DOHH2 (cell line): ENCODE data around the gene PCGF3.
A peak's percentile ranks its signal among the peaks of the same experiment; 100 is the strongest.
"Not testable (repeated sequence)": the region's sequence is repeated elsewhere in the genome, so short reads cannot be mapped to it uniquely, and the experiment has no call there.

Experiments
- H3F3A ChIP-seq: fragments of 200-600 bp; sonication (generic), shearing (Covaris generic); 2 replicates; pipeline ENCODE4 v1.6.0; 2016; ENCODE audit warnings: antibody characterized with exemption, mild to moderate bottlenecking; ENCODE audit not compliant: control insufficient read depth, insufficient read depth
- H3K27ac ChIP-seq: fragments of 200-600 bp; sonication (generic); 2 replicates; pipeline ENCODE4 v1.5.1; 2014; ENCODE audit warnings: low read depth, mild to moderate bottlenecking, low read length, moderate library complexity
- H3K27me3 ChIP-seq: fragments of 200-600 bp; sonication (generic); 2 replicates; pipeline ENCODE4 v1.6.1; 2014; ENCODE audit warnings: mild to moderate bottlenecking, low read length, mixed read lengths; ENCODE audit not compliant: control insufficient read depth
- H3K36me3 ChIP-seq: fragments of 200-600 bp; sonication (generic); 2 replicates; pipeline ENCODE4 v1.6.1; 2014; ENCODE audit warnings: mild to moderate bottlenecking, low read length, moderate library complexity, mixed read lengths; ENCODE audit not compliant: control insufficient read depth
- H3K4me1 ChIP-seq: fragments of 200-600 bp; sonication (generic); 2 replicates; pipeline ENCODE4 v1.6.1; 2014; ENCODE audit warnings: mild to moderate bottlenecking, low read length, mixed read lengths; ENCODE audit not compliant: control insufficient read depth
- H3K4me2 ChIP-seq: fragments of 200-600 bp; sonication (generic); 2 replicates; pipeline ENCODE4 v1.6.0; 2014; ENCODE audit warnings: mild to moderate bottlenecking, low read length, moderate library complexity
- H3K4me3 ChIP-seq: fragments of 200-600 bp; sonication (generic); 2 replicates; pipeline ENCODE4 v1.5.1; 2014; ENCODE audit warnings: mild to moderate bottlenecking, low read length, mixed read lengths
- H3K79me2 ChIP-seq: fragments of 200-600 bp; sonication (generic); 2 replicates; pipeline ENCODE4 v1.6.1; 2014; ENCODE audit warnings: mild to moderate bottlenecking, low read length, mixed read lengths; ENCODE audit not compliant: control insufficient read depth
- H3K9me2 ChIP-seq: fragments of 200-600 bp; sonication (generic); replicated peaks from 2 replicates; pipeline ENCODE4 v1.6.1; 2014; ENCODE audit warnings: mild to moderate bottlenecking, low read length, mixed read lengths; ENCODE audit not compliant: control insufficient read depth
- H3K9me3 ChIP-seq: fragments of 200-600 bp; sonication (generic); 2 replicates; pipeline ENCODE4 v1.6.1; 2014; ENCODE audit warnings: antibody characterized with exemption, low read length, mixed read lengths; ENCODE audit not compliant: control insufficient read depth, insufficient read depth
- H4K20me1 ChIP-seq: fragments of 200-600 bp; sonication (generic); 2 replicates; pipeline ENCODE4 v1.6.0; 2014; ENCODE audit warnings: low read depth, mild to moderate bottlenecking, antibody characterized with exemption, low read length, moderate library complexity; ENCODE audit not compliant: control insufficient read depth, insufficient read depth
- CTCF ChIP-seq: fragments of 200-600 bp; sonication (generic); IDR thresholded peaks from one replicate; pipeline ENCODE4 v1.5.1; 2014; ENCODE audit warnings: antibody characterized with exemption, mild to moderate bottlenecking, low read depth, low read length; ENCODE audit not compliant: poor library complexity, severe bottlenecking
- EZH2phosphoT487 ChIP-seq: fragments of 200-600 bp; sonication (generic); IDR thresholded peaks from 2 replicates; pipeline ENCODE4 v1.6.1; 2017; ENCODE audit warnings: borderline replicate concordance, mild to moderate bottlenecking, antibody characterized with exemption, low read length, moderate library complexity, mixed read lengths

PCGF3 gene

DNA sequence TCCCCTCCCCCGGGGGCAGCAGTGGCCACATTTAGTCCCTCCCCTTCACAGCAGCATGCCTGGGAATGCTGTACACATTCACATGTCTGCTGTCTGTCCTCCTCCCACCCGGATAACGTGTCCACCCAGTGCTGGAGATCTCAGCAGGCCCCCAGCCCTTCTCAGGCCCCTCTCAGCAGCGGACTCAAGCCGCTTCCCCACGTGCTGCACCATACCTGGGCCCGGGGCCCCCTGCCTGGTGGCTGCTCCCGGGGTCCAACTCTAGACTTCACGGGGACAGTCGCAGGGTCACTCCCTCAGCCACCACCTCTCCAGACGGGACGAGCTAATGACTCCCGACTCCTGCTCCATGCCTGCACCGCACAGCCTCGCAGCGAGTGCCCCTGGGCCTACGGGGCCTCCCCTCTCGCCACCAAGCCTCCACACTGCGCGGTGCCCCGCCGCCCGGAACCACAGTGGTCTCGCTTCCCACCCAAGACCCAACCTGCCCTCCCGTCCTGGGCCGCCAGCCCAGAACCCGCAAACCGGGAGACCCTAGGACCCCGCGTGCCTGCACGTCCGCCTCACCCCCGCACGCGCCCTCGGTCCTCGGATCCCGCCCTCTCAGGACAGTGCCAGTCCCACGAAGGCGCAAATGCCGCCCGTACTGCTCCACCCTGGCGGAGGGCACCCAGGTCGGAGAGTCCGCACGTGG, 1.3 kb upstream of the PCGF3 start:
- no peak overlapping the region for H3K4me2 ChIP-seq
- no peaks in the 10 kb centered on the region for H3K9me3 ChIP-seq
- H4K20me1 ChIP-seq, result peaks cover 9% of the 10 kb centered on the region; the same call in 1 of the 2 replicates

DNA sequence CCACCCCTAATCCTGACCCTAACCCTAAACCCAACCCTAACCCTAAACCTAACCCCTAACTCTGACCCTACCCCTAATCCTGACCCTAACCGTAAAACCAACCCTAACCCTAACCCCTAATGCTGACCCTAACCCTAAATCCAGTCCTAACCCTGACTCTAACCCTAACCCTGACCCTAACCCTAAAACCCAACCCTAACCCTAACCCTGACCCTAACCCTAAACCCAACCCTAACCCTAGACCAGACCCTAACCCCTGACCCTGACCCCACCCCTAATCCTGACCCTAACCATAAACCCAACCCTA, 708 bp upstream of the PCGF3 start:
- Histone ChIP-seq H3K4me2 (peak overlapping the region; percentile 67), H4K20me1 (peaks cover 10% of the 10 kb centered on the region; the same call in 1 of the 2 replicates), H3F3A (peaks cover 3% of the 10 kb centered on the region; the same call in 1 of the 2 replicates), H3K79me2 (peaks cover 43% of the 10 kb centered on the region), H3K4me3 (peak overlapping the region; percentile 98), H3K9me2 (no peaks in the 10 kb centered on the region), H3K9me3 (no peaks in the 10 kb centered on the region), H3K27ac (no peak overlapping the region), H3K27me3 (no peaks in the 10 kb centered on the region), H3K36me3 (peaks cover 23% of the 10 kb centered on the region), H3K4me1 (peaks cover 30% of the 10 kb centered on the region)
- TF ChIP-seq CTCF (no peak), EZH2phosphoT487 (no peak)

More for the DNA sequence above, 1.3 kb upstream of the PCGF3 start:
- no peak overlapping the region for H3K4me3 ChIP-seq
- H3K79me2 ChIP-seq, result peaks cover 37% of the 10 kb centered on the region
- no peak for TF ChIP-seq EZH2phosphoT487
- TF ChIP-seq CTCF, result no peak
- no peaks in the 10 kb centered on the region; the same call in 1 of the 2 replicates for H3F3A ChIP-seq
- H3K27me3 ChIP-seq, result no peaks in the 10 kb centered on the region
- no peak overlapping the region for H3K27ac ChIP-seq
- peaks cover 36% of the 10 kb centered on the region for H3K4me1 ChIP-seq
- peaks cover 18% of the 10 kb centered on the region for H3K36me3 ChIP-seq
- H3K9me2 ChIP-seq, result no peaks in the 10 kb centered on the region

- peaks cover 33% of the 10 kb centered on the region for H3K36me3 ChIP-seq
- not testable (repeated sequence) for H3K9me2 ChIP-seq, H3F3A ChIP-seq, H3K27me3 ChIP-seq, H3K9me3 ChIP-seq
- peak overlapping the region; percentile 98 for H3K4me3 ChIP-seq
- H3K79me2 ChIP-seq, result peaks cover 56% of the 10 kb centered on the region
- peak overlapping the region; percentile 62 for H3K27ac ChIP-seq
- peaks cover 18% of the 10 kb centered on the region for H3K4me1 ChIP-seq
- peak overlapping the region; percentile 81 for H3K4me2 ChIP-seq
- peaks cover 10% of the 10 kb centered on the region; the same call in 1 of the 2 replicates for H4K20me1 ChIP-seq
These were observed 526 bp downstream of the PCGF3 start for GRCh38 chr4:706083-706633.

- peaks cover 3% of the 10 kb centered on the region; the same call in 1 of the 2 replicates for H3F3A ChIP-seq
- no peaks in the 10 kb centered on the region for H3K27me3 ChIP-seq
- TF ChIP-seq CTCF (no peak), EZH2phosphoT487 (no peak)
- peak overlapping the region; percentile 81 for H3K4me2 ChIP-seq
- peaks cover 33% of the 10 kb centered on the region for H3K36me3 ChIP-seq
- H3K79me2 ChIP-seq, result peaks cover 63% of the 10 kb centered on the region
- H3K9me2 ChIP-seq, result no peaks in the 10 kb centered on the region
- peaks cover 10% of the 10 kb centered on the region; the same call in 1 of the 2 replicates for H4K20me1 ChIP-seq
- peak overlapping the region; percentile 98 for H3K4me3 ChIP-seq
- H3K9me3 ChIP-seq, result no peaks in the 10 kb centered on the region
- no peak overlapping the region for H3K27ac ChIP-seq
- H3K4me1 ChIP-seq, result peaks cover 16% of the 10 kb centered on the region
These were observed 1.4 kb downstream of the PCGF3 start for GRCh38 chr4:706834-707598.
